GM19193 (cell line): ENCODE data around the gene S100A4.

ENCODE experiments used
- POLR2A ChIP-seq: IDR thresholded peaks from 4 replicates; pipeline ENCODE4 v1.6.1; 2011; ENCODE audit not compliant: insufficient read depth, insufficient read length; ENCODE audit errors: extremely low read depth

Gene S100A4

GRCh38 chr1:153550827-153551500 lies 5.4 kb upstream of the S100A4 start:
- TF ChIP-seq POLR2A: no peak

- no peak for TF ChIP-seq POLR2A
Observed at GRCh38 chr1:153550398-153550758, 4.8 kb upstream of the S100A4 start.

GRCh38 chr1:153549741-153550397 lies 4.3 kb upstream of the S100A4 start:
- TF ChIP-seq POLR2A: no peak

GRCh38 chr1:153548722-153549688 lies 3.4 kb upstream of the S100A4 start, which contains the start of gene S100A3:
Gene S100A3, minus strand, starts transcription at chr1:153549258. Its CDS starts 773 bp downstream, at chr1:153548485.
- TF ChIP-seq POLR2A: no peak

- no peak for TF ChIP-seq POLR2A
Observed at GRCh38 chr1:153547560-153548551, 2.2 kb upstream of the S100A4 start.

GRCh38 chr1:153546796-153547559 lies 1.4 kb upstream of the S100A4 start:
- TF ChIP-seq POLR2A: no peak

GRCh38 chr1:153546371-153546770 lies 765 bp upstream of the S100A4 start:
- TF ChIP-seq POLR2A: no peak

GRCh38 chr1:153544453-153545066 lies 1.0 kb downstream of the S100A4 start:
- no peak for TF ChIP-seq POLR2A

GRCh38 chr1:153543736-153544135 lies 1.9 kb downstream of the S100A4 start:
- TF ChIP-seq POLR2A: no peak

- TF ChIP-seq POLR2A: no peak
Observed at GRCh38 chr1:153542956-153543711, 2.5 kb downstream of the S100A4 start.

- no peak for TF ChIP-seq POLR2A
Observed at GRCh38 chr1:153541641-153542590, 3.7 kb downstream of the S100A4 start.
